HG02588 (cell line): ENCODE data around the gene SIGMAR1.

Experiments
- ATAC-seq: cut with Tn5 transposase; IDR thresholded peaks from one replicate; pipeline ENCODE4 v1.9.1; 2021; ENCODE audit warnings: mild to moderate bottlenecking, moderate library complexity; ENCODE audit not compliant: unreplicated experiment

Gene SIGMAR1

DNA sequence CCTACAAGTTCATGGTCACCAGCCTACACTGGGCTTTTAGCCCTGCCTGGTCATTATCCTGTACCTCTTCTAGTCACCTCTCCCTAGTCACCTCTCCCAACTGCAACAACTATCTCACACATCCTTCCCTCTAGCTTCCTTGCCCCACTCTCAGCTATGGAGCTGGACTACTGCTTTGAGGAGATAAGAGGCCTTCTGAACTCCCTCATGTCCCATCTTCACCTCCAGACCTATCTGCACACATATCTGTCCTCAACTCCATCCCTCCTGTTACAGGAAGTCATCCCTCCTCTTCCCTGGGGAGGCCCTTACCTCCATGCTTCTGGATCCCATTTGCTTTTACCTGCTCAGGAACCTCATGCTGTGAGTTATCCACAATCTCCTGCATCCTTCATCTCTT lies 31.4 kb downstream of the SIGMAR1 start:
- no peak for ATAC-seq

DNA sequence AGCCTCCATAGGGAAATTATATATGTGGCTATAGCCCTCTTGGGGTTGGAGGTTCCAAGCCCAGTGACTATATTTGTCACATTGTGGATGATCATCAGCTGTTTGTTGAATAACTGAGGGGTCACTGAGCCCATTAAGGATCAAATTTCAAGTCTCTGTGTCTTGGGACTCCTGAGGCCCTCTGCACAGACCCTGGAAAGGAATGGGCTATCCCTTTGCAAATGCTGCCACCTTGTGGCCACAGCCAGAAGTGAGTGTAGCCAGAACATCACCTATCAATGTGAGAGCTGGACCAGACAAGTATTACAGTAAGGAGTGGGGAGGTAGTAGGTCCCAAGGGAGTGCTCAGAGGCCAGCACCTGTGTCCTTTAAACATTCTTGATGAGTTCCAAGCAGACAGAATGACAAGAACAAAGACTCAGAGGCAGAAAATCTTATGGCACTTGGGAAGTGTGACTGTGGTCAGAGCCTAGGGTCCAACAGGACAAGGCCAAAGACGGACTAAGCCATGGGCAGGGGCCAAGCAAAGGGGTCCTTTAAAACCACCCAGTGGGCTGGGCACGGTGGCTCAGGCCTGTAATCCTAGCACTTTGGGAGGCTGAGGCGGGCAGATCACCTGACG lies 33.9 kb downstream of the SIGMAR1 start:
- peak; percentile 74 for ATAC-seq

DNA sequence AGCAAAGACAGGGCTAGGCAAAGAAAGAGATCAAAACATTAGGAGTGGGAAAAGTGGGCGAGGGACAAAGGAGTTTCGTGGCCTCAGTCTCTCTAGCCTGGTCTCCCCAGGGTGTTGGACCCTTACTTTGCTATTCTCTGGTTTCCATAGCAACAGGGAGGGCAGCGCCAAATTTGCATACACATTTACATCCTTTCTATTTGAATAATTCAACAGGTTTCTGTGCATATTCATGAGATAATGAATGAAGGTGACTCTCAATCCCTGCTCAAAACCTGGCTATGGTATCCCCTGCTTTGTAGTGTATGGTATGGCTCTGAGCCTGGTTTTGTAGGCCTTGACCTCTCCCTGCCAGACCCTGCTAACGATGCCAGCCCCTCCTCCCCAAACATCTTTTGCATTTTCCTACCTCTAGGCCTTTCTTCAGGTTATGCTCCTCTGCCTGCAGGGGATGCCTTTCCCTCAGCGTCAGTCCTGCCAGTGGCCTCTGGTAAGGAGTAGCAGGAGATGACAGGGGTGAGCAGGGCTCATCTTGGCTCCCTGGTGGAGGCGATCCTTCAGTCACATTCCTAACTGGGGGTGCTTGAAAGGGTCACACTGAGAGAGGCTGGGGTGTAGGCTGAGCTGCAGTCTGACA lies 35.5 kb downstream of the SIGMAR1 start:
- ATAC-seq: no peak

DNA sequence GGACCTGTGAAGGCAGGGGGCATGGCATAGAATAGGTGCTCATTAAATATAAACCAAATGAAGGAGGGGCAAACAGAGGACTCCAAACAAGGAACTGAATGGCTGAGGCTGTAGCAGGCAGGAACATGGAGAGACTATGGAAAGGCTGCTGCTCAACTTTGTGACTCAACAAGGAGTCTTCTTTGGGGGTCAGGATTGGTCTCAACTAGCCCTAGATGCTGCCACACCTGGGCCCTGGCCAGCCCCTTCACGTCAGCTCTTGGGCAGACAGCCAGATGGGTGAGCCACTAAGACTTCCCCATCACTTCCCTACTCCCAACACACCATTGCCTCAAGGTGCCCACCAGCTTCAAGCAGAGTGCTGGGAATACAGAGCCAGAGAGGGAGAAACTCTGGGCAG lies 36.7 kb downstream of the SIGMAR1 start:
- no peak for ATAC-seq

DNA sequence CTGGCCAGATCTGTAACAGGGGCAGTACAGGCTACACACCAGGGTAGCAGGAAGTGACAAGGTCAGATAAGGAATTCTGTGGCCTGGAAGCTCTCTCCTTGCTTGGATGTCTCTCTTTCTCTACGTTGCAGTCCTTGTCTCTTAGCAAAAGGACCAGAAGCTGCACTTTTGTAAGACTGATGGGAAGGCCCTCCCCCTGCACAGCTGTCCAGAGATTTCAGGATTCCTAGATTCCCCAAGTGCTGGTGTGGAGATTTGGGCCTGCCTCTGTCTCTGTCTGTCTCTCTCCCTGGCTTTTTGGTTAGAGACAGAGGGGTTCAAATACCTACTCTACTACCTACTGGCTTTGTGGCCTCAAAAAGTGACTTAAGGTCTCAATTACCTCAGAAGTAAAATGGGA lies 38.0 kb downstream of the SIGMAR1 start:
- no peak for ATAC-seq

DNA sequence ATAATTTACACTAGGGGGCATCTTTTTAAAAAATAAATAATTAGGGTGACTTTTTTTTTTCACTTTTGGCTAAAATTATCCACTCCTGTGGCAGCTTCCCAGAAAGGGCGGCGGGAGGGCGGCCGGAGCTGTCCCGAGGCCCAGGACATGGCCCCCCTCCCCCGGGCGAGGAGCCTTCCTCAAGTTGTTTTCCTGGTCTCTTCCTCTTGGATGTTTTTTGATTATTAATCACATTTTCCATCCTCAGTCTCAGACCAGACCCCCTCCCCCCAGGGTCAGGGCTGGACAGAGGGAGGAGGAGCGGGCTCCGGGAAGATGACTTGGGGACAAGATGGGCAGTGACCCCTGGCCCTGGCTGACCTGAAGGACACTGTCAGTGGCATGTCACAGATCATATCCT lies 43.4 kb downstream of the SIGMAR1 start:
- ATAC-seq: no peak

DNA sequence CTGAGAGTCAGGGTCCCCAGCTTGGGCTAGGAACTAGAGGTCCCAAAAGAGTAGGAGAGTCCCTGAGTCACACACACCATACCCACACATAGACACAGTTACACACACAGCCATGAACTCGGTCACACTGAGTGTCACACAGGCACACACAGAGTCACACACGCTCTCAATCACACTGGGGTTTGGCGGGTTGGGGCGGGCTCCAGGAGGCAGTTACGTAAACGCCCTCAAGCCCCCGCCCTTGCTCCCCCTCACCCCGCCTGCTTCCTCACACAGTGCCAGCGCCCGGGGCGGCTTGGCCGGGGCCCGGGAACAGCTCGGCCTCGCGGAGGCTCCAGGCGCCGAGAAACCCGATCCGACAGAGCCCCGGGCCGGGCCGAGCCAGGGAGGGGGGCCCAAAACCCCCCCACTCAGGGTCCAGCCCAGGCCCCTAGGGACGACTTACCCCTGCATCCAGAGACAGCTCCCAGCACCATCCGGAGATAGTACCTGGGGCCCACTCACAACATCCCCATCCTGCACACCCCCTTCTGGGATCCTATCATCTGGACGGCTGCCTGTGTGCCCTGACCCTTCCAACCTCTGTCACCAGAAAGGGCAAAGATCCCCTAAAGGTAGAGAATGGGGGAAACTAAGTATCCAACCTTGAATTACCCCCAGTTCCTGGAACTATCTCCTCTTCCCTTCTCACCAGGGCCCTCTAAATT lies 44.5 kb downstream of the SIGMAR1 start:
- no peak for ATAC-seq

DNA sequence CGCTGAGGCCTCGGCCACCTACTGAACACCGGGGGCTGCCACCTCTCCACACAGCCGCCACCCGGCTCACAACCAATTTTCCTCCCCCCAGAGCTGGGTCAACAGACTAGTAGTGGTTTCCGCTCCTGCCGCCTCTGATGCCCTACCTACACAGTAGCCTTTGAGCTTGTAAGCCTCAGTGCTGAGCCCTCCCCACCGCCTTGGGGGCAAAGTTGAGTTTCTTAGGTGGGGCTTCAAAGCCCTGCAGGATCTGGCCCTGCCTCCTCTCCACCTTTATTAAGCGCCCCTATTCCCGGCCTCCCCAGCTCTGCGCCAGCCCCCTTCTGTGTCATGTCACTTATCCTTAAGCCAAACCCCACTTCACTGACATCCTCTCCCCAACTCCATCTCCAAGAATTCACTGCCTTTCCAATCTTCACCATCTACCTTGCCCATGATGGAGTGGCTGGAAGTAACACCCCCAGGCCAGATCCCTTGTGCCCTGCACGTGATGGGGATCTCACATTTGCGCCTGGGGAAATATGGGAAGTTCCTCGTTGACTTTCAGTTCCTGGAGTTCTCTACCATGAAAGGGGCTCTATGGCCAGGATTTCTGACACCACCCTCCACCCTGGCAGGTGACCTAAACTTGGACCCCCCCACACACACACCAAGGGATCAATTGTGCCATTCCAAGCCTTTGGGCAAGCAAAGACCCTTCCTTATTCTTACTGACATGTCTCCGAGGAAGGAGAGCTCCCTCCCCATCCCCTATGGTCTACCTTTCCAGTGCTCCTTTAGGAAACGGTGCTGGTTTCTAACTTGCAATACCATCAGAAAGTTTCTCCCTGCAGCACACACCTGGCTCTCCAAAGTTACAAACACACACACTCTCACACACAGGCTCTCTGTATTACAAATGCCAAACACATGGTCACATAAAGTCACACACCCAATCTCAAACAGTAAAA lies 45.4 kb downstream of the SIGMAR1 start:
- ATAC-seq: no peak

DNA sequence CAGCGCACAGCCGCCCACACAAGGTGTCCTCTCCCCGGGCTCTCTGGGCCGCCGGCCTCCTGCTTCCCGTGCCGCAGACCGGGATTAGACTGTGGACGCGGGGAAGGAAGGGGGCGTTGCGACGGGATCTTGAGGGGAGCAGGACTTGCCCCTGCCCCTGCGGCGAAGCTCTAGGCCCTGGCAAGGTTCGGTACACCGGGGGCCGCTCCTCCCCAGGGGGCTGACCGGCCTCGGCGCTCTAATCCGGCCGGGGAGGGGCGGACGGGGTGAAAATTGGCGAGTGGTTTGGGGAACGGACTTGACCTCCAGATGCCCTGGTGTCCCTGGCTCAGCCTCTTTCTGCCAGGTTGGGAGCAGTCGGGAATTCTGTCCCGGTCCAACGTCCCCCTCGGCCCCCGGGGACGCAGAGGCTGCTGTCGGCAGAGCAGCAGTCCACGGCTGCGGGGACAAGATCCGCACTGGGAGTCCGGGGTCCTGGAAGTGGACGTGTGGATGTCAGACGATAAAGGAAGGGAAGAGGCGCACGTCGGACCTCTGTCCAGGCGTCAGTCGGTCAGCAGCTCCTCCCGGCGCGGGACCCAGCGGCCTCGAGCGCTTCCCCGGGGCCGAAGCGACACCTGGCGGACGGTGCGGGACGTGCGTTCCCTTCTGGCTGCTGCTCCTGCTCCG lies 46.2 kb downstream of the SIGMAR1 start:
- no peak for ATAC-seq

DNA sequence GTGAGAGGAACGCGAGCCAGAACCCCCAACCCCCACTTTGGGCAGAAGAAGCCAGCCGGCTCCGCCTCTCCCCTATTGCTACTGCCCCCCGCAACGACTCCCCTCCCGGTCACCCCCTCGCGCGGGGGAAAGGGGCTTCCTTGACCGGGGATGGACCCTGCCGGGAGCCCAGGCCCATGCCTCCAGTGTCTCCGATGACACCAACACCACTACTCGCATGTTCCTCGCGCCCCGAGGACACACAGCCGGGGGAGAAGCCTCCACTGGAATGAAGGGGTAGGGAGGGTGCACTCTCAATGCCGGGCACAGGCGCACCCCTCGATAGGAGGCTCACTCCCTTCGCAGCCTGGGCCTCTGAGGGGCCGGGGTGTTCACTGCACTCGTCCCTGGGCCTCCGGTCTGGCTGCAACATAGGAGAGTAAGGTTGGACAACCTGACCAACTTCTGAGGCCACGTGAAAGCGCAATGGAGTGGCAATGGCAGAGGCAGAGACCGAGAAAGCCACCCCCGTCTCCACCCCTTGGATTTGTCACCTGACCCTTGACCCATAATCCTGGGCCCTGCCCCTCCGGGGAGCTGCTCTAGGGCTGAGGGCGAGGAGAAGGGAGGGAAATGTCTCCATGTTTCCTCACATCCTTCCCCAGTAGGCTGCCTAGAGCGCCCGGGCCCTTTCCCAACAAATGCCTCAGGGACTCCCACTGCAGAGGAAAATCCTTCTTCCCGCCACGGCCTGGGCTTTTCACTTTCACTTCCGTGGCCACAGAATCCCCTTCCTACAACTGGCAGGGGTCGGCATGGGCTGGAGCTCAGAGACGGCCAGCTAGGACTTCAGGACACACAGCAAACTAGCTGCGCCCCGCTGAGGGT lies 47.0 kb downstream of the SIGMAR1 start:
- ATAC-seq: no peak

DNA sequence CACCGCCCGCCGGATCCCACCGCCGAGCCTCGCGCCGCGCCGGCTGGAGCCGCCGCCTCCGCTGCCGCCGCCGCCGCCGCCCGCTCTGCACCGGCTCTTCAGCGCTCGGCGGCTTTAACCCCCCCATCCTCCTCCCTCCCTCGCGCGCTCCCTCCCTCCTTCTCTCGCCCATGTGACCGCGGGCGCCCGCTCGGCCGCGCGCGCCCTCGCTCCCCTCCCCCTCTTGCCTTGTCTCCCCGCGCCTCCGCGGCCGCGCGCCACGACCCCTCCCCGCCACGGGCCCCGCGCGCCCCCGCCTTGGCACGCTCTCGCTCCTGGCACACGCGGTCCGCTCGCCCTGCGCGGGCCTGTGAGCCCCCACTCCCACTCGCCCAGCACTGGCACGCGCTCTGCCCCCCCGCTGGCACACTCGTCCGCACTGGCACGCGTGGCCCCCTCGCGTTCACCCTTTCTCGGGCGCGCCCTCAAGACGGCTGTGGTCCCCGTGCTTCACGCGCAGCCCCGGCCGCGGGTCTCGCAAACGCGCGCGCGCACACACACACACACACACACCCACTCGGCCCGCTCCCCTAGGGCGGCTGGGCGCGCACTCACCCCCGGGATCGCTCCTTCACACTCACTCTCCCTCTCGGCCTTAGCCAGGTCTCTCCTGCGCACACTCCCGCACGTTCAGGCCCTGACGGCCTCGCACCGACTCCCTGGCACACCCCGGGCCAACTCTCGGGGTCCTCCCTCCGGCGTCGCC lies 47.8 kb downstream of the SIGMAR1 start, which contains the start of gene CNTFR:
TSS of gene CNTFR (minus strand) at position 89 of the 745 bp plus-strand sequence. CDS start 20,743 bp downstream, outside the sequence.
- no peak for ATAC-seq

DNA sequence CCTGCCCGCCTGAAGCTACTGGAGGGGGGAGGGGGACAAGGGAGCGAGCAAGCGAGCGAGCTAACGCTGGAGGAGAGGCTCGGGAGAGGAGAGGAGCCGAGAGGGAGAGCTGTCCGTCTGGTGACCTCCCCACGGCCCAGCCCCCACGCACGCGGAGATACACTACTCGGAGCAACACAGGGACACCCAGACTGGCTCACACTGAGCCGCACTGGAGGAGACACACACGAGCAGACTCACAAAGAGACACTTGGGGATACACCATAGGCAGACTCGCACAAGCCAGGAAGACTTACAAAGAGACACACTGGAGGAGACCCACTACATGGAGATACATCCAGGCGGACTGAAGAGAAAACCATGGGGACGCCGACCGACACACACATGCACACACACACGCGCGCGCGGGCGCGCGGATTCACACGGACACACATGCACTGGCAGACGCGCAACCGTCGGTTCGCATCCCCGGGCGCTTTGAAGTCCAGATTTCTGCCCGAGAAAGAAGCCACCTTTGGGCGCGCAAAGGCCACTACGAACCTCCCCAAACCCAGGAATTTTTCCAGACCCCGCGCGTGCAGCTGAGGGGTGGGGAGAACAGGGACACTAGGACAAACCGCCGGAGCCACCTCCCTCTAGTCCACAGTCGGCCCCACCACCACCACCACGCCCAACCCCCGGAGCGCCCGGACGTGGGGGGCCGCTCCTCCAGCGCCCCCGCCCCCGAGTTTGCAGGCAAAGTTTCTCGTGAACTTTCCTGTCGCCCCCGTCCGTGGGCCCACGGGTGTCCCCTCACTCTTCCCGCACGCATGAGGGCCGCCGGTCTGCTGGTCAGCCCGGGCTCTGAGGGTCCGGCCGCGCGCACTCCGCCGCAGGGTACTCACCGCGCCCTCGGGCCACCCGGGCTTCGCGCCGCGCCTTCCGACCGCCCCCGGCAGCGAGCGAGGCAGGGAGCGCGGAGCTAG lies 48.6 kb downstream of the SIGMAR1 start:
- no peak for ATAC-seq

DNA sequence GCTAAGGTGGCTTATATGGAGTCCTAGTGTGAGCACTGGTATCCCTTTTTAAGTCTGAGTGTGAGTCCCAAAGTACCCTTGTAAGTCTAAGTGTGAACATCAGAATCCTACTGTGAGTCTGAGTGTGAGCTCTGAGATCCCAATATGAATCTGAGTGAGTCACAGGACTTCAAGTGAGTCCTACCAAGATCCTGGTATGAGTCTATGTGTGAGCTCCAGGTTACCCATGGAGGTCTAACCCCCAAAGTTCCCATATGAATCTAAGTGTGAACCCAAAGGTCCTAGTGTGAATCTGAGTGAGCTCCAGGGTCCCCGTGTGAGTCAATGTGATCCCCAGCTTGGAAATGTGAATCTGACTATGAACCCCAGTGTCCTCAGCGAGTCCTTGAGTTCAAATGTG lies 50.3 kb downstream of the SIGMAR1 start:
- ATAC-seq: no peak

DNA sequence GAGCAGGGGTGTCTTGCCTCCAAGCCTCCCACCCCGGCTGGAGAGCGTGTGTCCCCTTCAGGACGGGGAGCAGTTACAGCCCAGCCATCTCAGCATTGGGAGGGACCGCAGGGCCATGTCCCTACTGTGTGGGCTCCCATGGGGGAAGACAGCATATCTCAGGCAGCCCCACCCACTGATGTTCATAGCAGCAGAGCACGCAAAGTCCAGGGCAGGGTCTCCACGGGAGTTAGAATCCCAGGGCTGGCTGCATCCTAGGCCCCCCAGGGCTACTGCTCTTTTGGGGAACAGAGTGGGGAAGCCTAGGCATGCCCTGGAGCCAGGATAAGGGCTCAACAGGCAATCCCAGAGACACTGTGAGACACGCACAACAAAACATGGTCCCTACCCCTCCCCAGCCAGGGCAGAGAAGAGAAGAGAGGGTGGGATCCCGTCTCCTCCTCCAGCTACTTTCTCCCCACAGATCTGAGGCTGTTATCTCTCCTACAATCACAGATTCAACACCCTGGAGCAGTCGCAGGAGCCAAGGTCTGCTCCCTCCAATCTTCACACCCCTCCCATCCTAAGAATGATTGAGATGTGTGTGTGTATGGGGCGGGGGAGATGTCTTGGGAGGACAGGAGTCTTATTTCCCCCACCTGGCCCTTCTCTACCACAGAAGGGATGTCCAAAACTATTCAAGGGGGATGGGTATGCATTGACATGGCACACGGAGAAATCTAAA lies 51.5 kb downstream of the SIGMAR1 start:
- ATAC-seq: no peak

DNA sequence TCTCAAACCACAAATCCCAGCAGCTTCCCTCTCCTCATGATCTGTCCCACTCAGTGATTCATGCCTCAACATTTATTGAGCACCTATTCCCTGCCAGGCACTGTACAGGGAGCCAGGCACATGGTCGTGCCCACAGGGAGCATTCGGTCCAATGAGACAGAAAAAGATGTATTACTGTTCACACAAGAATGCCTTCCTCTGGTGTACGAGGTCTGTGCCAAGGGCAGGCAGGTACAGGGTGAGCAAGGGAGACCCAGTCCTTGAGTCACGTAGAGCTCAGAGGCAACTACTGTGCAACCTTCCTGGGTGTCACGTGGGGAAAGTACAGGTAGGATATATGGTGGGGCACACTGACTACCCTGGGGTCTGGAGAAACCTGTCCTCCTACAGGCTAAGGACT lies 52.6 kb downstream of the SIGMAR1 start:
- no peak for ATAC-seq
